GM19463 (cell line): ENCODE measurements around the gene REL.
"Not testable (repeated sequence)": the region's sequence is repeated elsewhere in the genome, so short reads cannot be mapped to it uniquely, and the experiment has no call there.

Experiments used
- ATAC-seq: cut with Tn5 transposase; IDR thresholded peaks from one replicate; pipeline ENCODE4 v1.9.1; 2021; ENCODE audit warnings: mild to moderate bottlenecking, moderate library complexity; ENCODE audit not compliant: unreplicated experiment

The REL gene

DNA sequence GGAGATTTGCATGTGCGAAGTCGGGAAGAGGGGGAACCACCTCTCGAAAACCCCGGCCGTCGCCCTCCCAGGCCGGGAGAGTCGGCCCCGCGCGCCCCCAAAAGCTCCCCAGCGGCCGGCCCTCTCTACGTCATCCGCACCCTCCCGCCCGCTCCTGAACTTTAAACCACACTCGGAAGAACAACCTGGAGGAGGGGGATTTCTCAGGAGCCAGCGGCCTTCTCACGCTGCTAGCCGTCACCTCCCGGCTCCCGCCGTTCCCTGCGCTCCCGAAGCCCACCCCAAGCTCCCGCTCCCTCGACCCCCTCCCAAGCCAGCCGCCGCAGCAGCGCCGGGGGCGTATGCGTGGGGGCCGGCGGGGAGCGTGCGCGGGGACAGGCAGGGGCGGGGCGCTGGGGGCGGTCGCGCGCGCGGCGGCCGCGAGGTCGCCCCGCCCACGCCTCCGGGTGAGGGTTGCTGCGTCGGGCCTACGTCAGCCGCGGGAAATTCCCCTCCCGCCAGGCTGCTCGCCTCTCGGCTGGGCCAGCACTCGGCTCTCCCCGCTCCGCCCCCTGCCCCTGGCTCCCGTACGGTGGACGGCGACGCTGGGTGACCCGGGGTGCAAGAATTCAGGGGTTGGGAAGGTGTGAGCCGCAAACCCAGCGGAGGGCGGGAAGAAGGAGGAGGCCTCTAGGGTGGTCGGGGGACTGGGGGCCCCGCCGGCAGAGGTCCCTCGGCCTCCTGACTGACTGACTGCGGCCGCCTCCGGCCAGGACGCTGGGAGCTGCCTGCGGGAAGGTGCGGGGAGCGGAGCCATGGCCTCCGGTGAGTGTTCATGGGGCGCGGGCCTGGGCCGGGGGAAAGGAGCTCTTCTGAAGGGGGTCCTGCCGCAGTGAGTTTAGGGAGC, at the start of gene REL:
Gene REL, plus strand, starts transcription at position 528 of the 886 bp plus-strand sequence. Its CDS starts 267 bp downstream, at position 795.
- ATAC-seq = peak; percentile 86

GRCh38 chr2:60831921-60832320, 49.5 kb upstream of the REL start:
- ATAC-seq = no peak

- no peak for ATAC-seq
These were observed 48.8 kb upstream of the REL start for GRCh38 chr2:60832621-60833020.

- ATAC-seq = peak; percentile 50
These were observed 47.1 kb upstream of the REL start for GRCh38 chr2:60834270-60834717.

DNA sequence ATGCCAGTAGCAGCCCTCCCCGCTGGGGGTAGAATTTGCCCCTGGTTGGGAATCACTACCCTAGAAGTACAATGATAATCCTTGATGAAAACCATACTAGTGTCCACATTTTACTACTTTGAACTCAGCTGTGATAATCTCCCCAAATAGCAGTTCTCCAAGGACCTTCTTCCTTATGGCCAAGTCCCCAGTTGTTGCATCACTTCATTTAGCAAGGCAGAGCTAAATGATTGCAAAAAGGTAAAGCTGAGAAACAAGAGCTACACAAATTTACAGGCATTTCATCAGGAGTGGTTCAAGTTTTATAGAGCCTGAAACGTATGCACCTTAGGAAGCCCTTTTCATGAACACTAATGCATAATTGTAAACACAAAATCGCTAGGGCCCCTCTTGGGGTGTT, 44.9 kb upstream of the REL start:
- ATAC-seq = no peak

DNA sequence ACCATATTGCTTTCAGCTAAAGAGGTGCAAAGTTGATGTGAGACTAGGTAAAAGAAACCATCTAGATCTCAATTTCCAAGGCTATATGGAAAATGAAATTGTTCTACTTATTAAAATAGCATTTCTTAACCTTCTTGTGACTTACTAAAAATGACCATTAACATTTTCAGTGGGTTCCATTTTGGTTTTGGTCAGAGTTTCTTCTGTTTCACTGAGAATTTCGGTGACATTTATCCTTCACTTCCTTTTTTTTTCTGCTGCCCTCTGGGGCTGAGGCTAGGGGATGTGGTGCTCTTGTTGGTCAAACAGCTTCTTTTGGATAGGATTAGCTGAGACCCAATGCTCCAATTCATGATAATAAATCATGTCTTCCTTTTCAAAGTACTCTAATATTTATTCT, 44.3 kb upstream of the REL start:
- ATAC-seq = peak; percentile 15

DNA sequence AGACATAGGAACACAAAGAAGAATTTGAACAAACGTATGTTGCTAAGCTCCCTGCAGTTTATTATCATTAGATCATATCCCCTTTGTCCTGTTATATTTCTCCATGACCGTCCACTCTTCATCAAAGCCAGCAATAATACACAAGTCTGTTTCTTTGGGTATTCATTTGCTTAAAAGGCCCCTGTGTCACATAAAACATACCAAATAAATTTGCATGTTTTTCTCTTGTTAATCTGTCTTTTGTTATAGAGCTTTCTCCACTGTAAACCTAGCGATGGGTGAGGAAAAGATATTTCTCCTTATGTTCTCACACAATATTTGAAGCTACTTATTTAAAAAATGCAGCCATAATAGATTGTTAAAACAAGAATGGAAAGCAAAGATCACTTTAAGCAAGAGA, 42.9 kb upstream of the REL start:
- no peak for ATAC-seq

DNA sequence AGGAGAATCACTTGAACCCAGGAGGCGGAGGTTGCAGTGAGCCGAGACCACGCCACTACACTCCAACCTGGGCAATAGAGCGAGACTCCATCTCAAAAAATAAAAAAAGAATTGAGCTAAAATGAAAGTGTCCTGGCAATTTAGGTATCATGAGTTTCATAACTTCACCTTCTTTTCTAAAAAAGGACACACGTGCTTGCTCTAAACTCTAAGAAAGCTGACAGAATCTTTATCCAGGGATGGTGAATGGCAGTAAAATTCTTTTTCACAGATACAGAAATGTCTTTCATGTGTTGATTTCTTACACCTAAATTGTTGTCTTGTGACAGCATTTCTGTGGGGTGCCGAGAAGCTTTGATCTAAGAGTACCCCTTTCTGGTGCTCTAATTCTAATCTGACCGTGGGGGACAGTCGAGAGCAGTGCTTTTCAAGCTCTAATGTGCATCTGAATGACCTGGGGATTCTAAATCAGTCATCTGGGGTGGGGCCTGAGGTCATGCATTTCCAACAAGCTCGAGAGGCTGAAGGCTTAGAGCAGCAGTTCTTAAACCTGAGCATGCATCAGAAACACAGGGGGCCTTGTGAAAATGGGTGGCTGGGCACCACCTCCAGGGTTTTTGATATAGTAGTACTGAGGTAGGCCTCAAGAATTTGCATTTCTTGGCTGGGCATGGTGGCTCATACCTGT, 42.1 kb upstream of the REL start:
- peak; percentile 57 for ATAC-seq

DNA sequence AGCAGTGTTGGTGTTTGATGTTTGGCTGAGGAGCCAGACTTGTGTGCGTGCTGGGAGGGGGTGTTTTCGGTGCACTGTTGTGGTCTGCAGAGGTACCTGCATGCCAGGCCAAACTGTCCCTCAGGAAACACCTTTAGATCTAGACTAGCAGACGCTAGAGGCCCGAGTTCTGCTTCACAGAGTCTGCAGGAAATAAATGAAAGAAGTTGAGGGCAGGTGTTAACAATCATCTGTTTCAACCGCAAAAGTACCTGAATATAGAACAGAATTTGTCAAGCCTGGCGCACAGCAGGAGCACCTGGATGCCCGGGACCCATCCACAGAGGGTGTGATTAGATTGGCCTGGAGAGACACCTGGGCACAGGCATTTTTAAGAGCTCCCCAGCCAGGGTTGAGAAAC, 40.5 kb upstream of the REL start:
- ATAC-seq = peak; percentile 38

- no peak for ATAC-seq
These were observed 38.4 kb upstream of the REL start for GRCh38 chr2:60843006-60843405.

DNA sequence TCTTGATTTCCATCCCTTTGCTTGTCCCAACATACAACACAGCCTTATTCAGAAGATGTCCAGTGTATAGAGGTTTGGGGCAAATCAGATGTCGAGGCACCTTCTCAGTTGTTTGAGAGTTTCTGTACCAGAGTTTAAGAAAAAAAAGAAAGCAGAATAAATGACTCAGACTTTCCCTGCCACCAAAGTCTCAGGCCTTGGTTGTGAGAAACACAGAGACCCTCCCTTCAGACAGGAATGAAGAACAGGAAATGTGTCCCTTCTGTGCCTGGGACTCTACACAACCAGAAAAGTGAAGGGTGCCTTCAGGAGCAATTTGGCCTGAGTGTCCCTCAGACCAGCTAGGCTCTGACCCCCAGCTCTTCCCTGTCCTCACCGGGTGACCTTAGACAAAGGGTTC, 37.3 kb upstream of the REL start:
- ATAC-seq = no peak

GRCh38 chr2:60847854-60848253, 33.5 kb upstream of the REL start:
- no peak for ATAC-seq

GRCh38 chr2:60849187-60849586, 32.2 kb upstream of the REL start:
- ATAC-seq = no peak

GRCh38 chr2:60852282-60852860, 29.0 kb upstream of the REL start:
- ATAC-seq = no peak

GRCh38 chr2:60853531-60853930, 27.8 kb upstream of the REL start:
- ATAC-seq = no peak

- no peak for ATAC-seq
These were observed 25.2 kb upstream of the REL start for GRCh38 chr2:60855989-60856669.

- ATAC-seq = no peak
These were observed 24.3 kb upstream of the REL start for GRCh38 chr2:60857056-60857455.

GRCh38 chr2:60858897-60859311, 22.5 kb upstream of the REL start:
- no peak for ATAC-seq

GRCh38 chr2:60861736-60862135, 19.6 kb upstream of the REL start:
- no peak for ATAC-seq

DNA sequence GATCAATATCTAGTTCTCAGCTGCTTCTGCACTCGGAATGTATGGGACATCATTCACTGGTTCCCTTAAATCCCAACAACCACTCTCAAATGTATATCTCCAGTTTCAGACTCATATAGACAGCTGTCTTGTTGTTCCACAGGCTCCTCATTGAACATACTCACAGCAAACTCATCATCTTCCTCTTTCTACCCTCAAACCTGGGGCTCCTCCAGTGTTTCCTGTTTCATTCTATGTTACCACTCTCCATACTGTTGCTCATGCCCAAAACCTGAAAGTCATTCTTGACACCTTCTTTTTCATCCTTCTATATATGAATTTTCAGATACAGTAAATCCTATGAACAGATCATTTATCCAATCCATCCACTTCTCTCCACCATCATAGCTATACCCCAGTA, 18.7 kb upstream of the REL start:
- no peak for ATAC-seq

DNA sequence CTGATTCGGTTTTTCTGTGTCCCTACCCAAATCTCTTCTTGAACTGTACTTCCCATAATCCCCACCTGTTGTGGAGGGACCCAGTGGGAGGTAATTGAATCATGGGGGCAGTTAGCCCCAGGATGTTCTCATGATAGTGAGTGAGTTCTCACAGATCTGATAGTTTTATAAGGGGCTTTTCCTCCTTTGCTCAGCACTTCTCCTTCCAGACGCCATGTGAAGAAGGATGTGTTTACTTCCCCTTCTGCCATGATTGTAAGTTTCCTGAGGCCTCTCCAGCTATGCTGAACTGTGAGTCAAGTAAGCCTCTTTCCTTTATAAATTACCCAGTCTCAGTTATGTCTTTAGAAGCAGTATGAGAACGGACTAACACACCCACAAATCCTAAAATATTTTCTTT, 16.0 kb upstream of the REL start:
- ATAC-seq = not testable (repeated sequence)
